HCT116 (cell line): ENCODE measurements around the gene HSPG2. TPM values are rescaled to one million over a fixed set of nuclear protein-coding genes. Genes with fewer than 3 reads are reported as not detected.

Experiments used
- ATAC-seq: fragments of 200-7000 bp; cut with Tn5 transposase; 2 replicates; pipeline ENCODE4 v1.9.1; 2020; ENCODE audit warnings: mild to moderate bottlenecking, moderate library complexity
- BruUV-seq: library from RNA; stranded (reverse); fragments of 400-500 nt; replicated peaks from 2 replicates; lab custom pipeline; 2021; lab: Mats Ljungman, UMichigan
- CTCF ChIA-PET: fragments of 300-600 bp; sonication (Branson Sonifier 250); formaldehyde crosslinking; loops from one replicate; lab custom pipeline; 2021; ENCODE audit warnings: antibody characterized with exemption; lab: Charles Lee
- POLR2A ChIA-PET: fragments of 300-600, 350-600 bp; sonication (Branson Sonifier 250); formaldehyde crosslinking; loops from one replicate; lab custom pipeline; 2021; ENCODE audit warnings: antibody characterized with exemption; lab: Charles Lee
- RAD21 ChIA-PET, 2 experiments: fragments of 300-600 bp; sonication (Branson Sonifier 250); formaldehyde crosslinking; loops; one replicate each; lab custom pipeline; 2023; ENCODE audit warnings: low total read pairs in 2 of 2; ENCODE audit not compliant: uncharacterized antibody in 2 of 2, unreplicated experiment in 2 of 2, low non-redundant PET in 1 of 2; lab: Charles Lee
- DNase-seq: peaks from one replicate; pipeline ENCODE4 v3.0.0-alpha.2; 2010; ENCODE audit warnings: low read depth, low spot score
- H2AFZ ChIP-seq: fragments of 200-600 bp; shearing (Covaris generic), sonication (generic); 2 replicates; pipeline ENCODE4 v1.6.1; 2017; ENCODE audit warnings: low read depth, mixed run types, mixed read lengths, antibody characterized with exemption, low read length; ENCODE audit not compliant: poor library complexity, severe bottlenecking
- H3K27ac ChIP-seq: 2 replicates; pipeline ENCODE4 v1.5.1; 2012; ENCODE audit warnings: low read depth, low read length
- H3K27me3 ChIP-seq: fragments of 200-600 bp; sonication (generic); 2 replicates; pipeline ENCODE4 v1.6.1; 2016; ENCODE audit warnings: mixed run types, low read length, mixed read lengths; ENCODE audit not compliant: insufficient read depth
- H3K36me3 ChIP-seq, 2 experiments: fragments of 200-500 bp in 1 of 2; fragments of 200-600 bp in 1 of 2; sonication (Bioruptor generic) in 1 of 2; sonication (generic) in 1 of 2; 2 replicates each; pipeline versions ENCODE4 v1.5.1 to v1.6.1; 2014 to 2016; ENCODE audit warnings: low read length in 2 of 2, inconsistent platforms in 1 of 2, mixed read lengths in 1 of 2, mixed run types in 1 of 2; ENCODE audit not compliant: insufficient read depth in 2 of 2, control insufficient read depth in 1 of 2
- H3K4me1 ChIP-seq, 2 experiments: fragments of 200-600 bp in 1 of 2; sonication (generic) in 1 of 2; 2 replicates each; pipeline versions ENCODE4 v1.5.1 to v1.6.1; 2012 to 2017; ENCODE audit warnings: low read length in 2 of 2, inconsistent platforms in 1 of 2, mild to moderate bottlenecking in 1 of 2, mixed read lengths in 1 of 2, mixed run types in 1 of 2, moderate library complexity in 1 of 2; ENCODE audit not compliant: insufficient read depth in 2 of 2, control insufficient read depth in 1 of 2
- H3K4me2 ChIP-seq: fragments of 200-600 bp; sonication (generic); 2 replicates; pipeline ENCODE4 v1.6.1; 2017; ENCODE audit warnings: mixed run types, low read length, mixed read lengths
- H3K4me3 ChIP-seq, 2 experiments: fragments of 200-600 bp in 1 of 2; sonication (generic) in 1 of 2; replicated peaks in 1 of 2; 2 replicates each; pipeline ENCODE4 v1.5.1; 2011 to 2016; ENCODE audit warnings: low read length in 2 of 2, control low read depth in 1 of 2, low read depth in 1 of 2, mild to moderate bottlenecking in 1 of 2, mixed read lengths in 1 of 2, mixed run types in 1 of 2
- H3K79me2 ChIP-seq: fragments of 200-600 bp; sonication (generic); 2 replicates; pipeline ENCODE4 v1.6.1; 2017; ENCODE audit warnings: mild to moderate bottlenecking, mixed run types, low read length, moderate library complexity, mixed read lengths; ENCODE audit not compliant: insufficient read depth
- H3K9ac ChIP-seq: fragments of 200-600 bp; sonication (generic); 2 replicates; pipeline ENCODE4 v1.6.1; 2016; ENCODE audit warnings: low read length, mixed read lengths
- H3K9me2 ChIP-seq: fragments of 200-600 bp; sonication (generic), shearing (Covaris generic); 2 replicates; pipeline ENCODE4 v1.6.1; 2017; ENCODE audit warnings: mixed run types, mild to moderate bottlenecking, moderate library complexity; ENCODE audit not compliant: insufficient read depth
- H3K9me3 ChIP-seq, 2 experiments: fragments of 200-500 bp in 1 of 2; fragments of 200-600 bp in 1 of 2; sonication (Bioruptor generic) in 1 of 2; sonication (generic) in 1 of 2; 2 replicates each; pipeline ENCODE4 v1.6.1; 2014 to 2017; ENCODE audit warnings: low read length in 2 of 2, mixed read lengths in 2 of 2, inconsistent platforms in 1 of 2, low read depth in 1 of 2, mild to moderate bottlenecking in 1 of 2, mixed run types in 1 of 2, moderate library complexity in 1 of 2; ENCODE audit not compliant: control insufficient read depth in 1 of 2, insufficient read depth in 1 of 2
- H4K20me1 ChIP-seq: fragments of 200-600 bp; sonication (generic), shearing (Covaris generic); 2 replicates; pipeline ENCODE4 v1.6.1; 2017; ENCODE audit warnings: mixed run types, mild to moderate bottlenecking, moderate library complexity; ENCODE audit not compliant: insufficient read depth
- CBX3 ChIP-seq: IDR thresholded peaks from 2 replicates; pipeline ENCODE4 v1.6.1; 2012; ENCODE audit warnings: low read depth
- CEBPB ChIP-seq: IDR thresholded peaks from 2 replicates; pipeline ENCODE4 v1.6.1; 2012; ENCODE audit warnings: low read depth
- CTCF ChIP-seq, 3 experiments: fragments of 200-600 bp in 1 of 3; sonication (generic) in 1 of 3; IDR thresholded peaks in 2 of 3; conservative IDR thresholded peaks in 1 of 3; 2 replicates each; pipeline ENCODE4 v1.5.1; 2012 to 2017; ENCODE audit warnings: low read depth in 2 of 3, low read length in 2 of 3, antibody characterized with exemption in 1 of 3, borderline replicate concordance in 1 of 3, control low read depth in 1 of 3, mild to moderate bottlenecking in 1 of 3, mixed read lengths in 1 of 3, mixed run types in 1 of 3, moderate library complexity in 1 of 3; ENCODE audit not compliant: insufficient read depth in 1 of 3
- EGR1 ChIP-seq: IDR thresholded peaks from 2 replicates; pipeline ENCODE4 v1.6.1; 2012; ENCODE audit warnings: low read depth
- EZH2 ChIP-seq: fragments of 200-600 bp; sonication (generic); IDR thresholded peaks from 2 replicates; pipeline ENCODE4 v1.6.1; 2017; ENCODE audit warnings: antibody characterized with exemption, mixed run types
- EZH2phosphoT487 ChIP-seq: fragments of 200-600 bp; IDR thresholded peaks from 2 replicates; pipeline ENCODE4 v1.6.1; 2018; ENCODE audit warnings: antibody characterized with exemption, borderline replicate concordance
- FOSL1 ChIP-seq: IDR thresholded peaks from 2 replicates; pipeline ENCODE4 v1.6.1; 2012; ENCODE audit warnings: low read depth
- JUND ChIP-seq: IDR thresholded peaks from 2 replicates; pipeline ENCODE4 v1.6.1; 2012
- MAX ChIP-seq: IDR thresholded peaks from 2 replicates; pipeline ENCODE4 v1.6.1; 2012
- POLR2A ChIP-seq: IDR thresholded peaks from 2 replicates; pipeline ENCODE4 v1.7.0; 2011; ENCODE audit warnings: borderline replicate concordance; ENCODE audit not compliant: insufficient read depth, insufficient read length; ENCODE audit errors: extremely low read depth
- POLR2AphosphoS5 ChIP-seq: IDR thresholded peaks from 2 replicates; pipeline ENCODE4 v1.6.1; 2011; ENCODE audit warnings: mild to moderate bottlenecking, low read depth, low read length, moderate library complexity
- REST ChIP-seq: IDR thresholded peaks from 2 replicates; pipeline ENCODE4 v1.6.1; 2012; ENCODE audit warnings: low read depth
- SIN3A ChIP-seq: IDR thresholded peaks from 2 replicates; pipeline ENCODE4 v1.6.1; 2012; ENCODE audit warnings: low read depth
- SP1 ChIP-seq: IDR thresholded peaks from 2 replicates; pipeline ENCODE4 v1.6.1; 2012; ENCODE audit warnings: low read depth
- SRF ChIP-seq: IDR thresholded peaks from 2 replicates; pipeline ENCODE4 v1.6.1; 2012; ENCODE audit warnings: low read depth
- TCF7L2 ChIP-seq: IDR thresholded peaks from 2 replicates; pipeline ENCODE4 v1.7.0; 2011; ENCODE audit warnings: borderline replicate concordance, inconsistent platforms; ENCODE audit not compliant: insufficient read depth, insufficient read length; ENCODE audit errors: extremely low read depth
- ZFX ChIP-seq: fragments of 450-650 bp; IDR thresholded peaks from 2 replicates; pipeline ENCODE4 v1.6.1; 2017
- ZNF274 ChIP-seq: fragments of 200-500 bp; sonication (Bioruptor generic); IDR thresholded peaks from 2 replicates; pipeline ENCODE4 v1.6.1; 2014; ENCODE audit warnings: mild to moderate bottlenecking, low read depth, low read length, inconsistent platforms
- intact Hi-C: fragments of 100-400 bp; cut with micrococcal nuclease; formaldehyde crosslinking; loops from 2 replicates; pipeline ENCODE4 v1.10.0; 2022
- total RNA-seq: library from RNA; stranded (reverse); gene quantifications from one replicate; pipeline ENCODE4 v1.2.1, GENCODE V29; 2021; ENCODE audit not compliant: unreplicated experiment
- TF ChIP-seq, protein P1 (sequence below): IDR thresholded peaks from 2 replicates; pipeline ENCODE4 v1.6.1; 2012
- TF ChIP-seq, protein P2 (sequence below): IDR thresholded peaks from 2 replicates; pipeline ENCODE4 v1.6.1; 2011; ENCODE audit warnings: mild to moderate bottlenecking, low read length, moderate library complexity; ENCODE audit not compliant: insufficient replicate concordance; ENCODE audit errors: extremely low read depth

HSPG2 gene
- total RNA-seq, 1 experiment from 2014 or later: 55.7 TPM

GRCh38 chr1:21961337-21961736 lies 24.2 kb upstream of the HSPG2 start:
- Histone ChIP-seq H3K9ac (no peak overlapping the region), H3K9me3 (no peaks in the 10 kb centered on the region), H3K4me1 (peaks cover 13 to 20% of the 10 kb centered on the region in 2 experiments), H3K9me2 (no peaks in the 10 kb centered on the region), H3K27me3 (no peaks in the 10 kb centered on the region), H3K4me3 (no peak overlapping the region), H3K36me3 (no peaks in the 10 kb centered on the region), H3K79me2 (no peaks in the 10 kb centered on the region), H4K20me1 (no peaks in the 10 kb centered on the region), H3K27ac (no peak overlapping the region), H3K4me2 (no peak overlapping the region), H2AFZ (no peak overlapping the region)
- DNase-seq (no peak), ATAC-seq (no peak)
- ChIA-PET POLR2A (no interaction called here), CTCF (no interaction called here), RAD21 (no interaction called here)
- no TSS peak for BruUV-seq
- intact Hi-C loops: loop anchor here (5.0 kb wide), 2 partner anchors 89 to 304 kb away; no protein-coding TSS in a partner anchor
- TF ChIP-seq FOSL1 (no peak), CEBPB (no peak), MAX (no peak), TCF7L2 (no peak), ZNF274 (no peak), JUND (no peak), POLR2A (no peak), SRF (no peak), CTCF (IDR thresholded peaks at IDR 0.05 in 2 of 3, conservative IDR thresholded peaks at IDR 0.05 in 1 of 3; ENCODE audit: borderline replicate concordance in 1 of 3, insufficient read depth in 1 of 3, low read depth in 2 of 3, low read length in 2 of 3) (no peak), SP1 (no peak), REST (no peak), EGR1 (no peak), ZFX (no peak), CBX3 (no peak), SIN3A (no peak), EZH2 (no peak), POLR2AphosphoS5 (no peak), EZH2phosphoT487 (no peak)
- TF ChIP-seq, protein P1, sequence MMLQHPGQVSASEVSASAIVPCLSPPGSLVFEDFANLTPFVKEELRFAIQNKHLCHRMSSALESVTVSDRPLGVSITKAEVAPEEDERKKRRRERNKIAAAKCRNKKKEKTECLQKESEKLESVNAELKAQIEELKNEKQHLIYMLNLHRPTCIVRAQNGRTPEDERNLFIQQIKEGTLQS: no peak
- TF ChIP-seq, protein P2, sequence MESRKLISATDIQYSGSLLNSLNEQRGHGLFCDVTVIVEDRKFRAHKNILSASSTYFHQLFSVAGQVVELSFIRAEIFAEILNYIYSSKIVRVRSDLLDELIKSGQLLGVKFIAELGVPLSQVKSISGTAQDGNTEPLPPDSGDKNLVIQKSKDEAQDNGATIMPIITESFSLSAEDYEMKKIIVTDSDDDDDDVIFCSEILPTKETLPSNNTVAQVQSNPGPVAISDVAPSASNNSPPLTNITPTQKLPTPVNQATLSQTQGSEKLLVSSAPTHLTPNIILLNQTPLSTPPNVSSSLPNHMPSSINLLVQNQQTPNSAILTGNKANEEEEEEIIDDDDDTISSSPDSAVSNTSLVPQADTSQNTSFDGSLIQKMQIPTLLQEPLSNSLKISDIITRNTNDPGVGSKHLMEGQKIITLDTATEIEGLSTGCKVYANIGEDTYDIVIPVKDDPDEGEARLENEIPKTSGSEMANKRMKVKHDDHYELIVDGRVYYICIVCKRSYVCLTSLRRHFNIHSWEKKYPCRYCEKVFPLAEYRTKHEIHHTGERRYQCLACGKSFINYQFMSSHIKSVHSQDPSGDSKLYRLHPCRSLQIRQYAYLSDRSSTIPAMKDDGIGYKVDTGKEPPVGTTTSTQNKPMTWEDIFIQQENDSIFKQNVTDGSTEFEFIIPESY: no peak
